Measurements from ENCODE around the gene SZT2.

SZT2 gene

DNA sequence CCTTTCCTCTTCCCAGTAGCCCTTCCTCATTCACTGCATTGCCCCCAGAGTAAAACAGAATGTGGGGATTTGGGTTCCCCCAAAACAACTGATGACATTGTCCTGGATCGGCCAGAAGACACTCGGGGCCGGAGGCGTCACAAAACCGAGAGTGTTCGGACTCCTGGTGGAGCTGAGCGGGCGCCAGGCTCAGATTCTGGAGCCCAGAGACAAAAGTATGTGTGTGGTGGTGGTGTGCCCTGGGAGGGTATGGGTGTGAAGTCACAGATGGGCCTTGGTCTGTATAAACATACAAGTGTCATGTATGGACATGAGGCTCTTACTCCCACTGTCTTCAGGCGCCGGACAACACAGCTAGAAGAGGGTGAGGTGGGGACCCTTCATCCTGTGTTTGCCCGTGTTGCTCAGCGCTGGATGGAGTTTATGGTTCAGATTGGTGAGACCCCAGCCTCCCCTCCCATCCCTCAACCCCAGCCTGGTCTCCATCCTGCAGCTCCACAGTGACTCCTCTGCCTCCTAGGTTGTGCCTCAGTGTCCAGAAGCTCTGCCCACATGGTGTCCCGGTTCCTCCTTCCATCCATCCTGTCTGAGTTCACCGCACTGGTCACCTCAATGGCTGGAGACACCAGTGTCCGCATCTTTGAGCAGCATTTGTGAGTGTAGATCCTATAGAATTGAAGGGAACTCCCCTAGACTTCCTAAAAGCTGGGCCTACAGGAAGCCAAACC, 51.6 kb downstream of the SZT2 start:
- no peak overlapping the region for H3K4me3 ChIP-seq (ENCODE audit: low read length)
- TF ChIP-seq, protein P1, sequence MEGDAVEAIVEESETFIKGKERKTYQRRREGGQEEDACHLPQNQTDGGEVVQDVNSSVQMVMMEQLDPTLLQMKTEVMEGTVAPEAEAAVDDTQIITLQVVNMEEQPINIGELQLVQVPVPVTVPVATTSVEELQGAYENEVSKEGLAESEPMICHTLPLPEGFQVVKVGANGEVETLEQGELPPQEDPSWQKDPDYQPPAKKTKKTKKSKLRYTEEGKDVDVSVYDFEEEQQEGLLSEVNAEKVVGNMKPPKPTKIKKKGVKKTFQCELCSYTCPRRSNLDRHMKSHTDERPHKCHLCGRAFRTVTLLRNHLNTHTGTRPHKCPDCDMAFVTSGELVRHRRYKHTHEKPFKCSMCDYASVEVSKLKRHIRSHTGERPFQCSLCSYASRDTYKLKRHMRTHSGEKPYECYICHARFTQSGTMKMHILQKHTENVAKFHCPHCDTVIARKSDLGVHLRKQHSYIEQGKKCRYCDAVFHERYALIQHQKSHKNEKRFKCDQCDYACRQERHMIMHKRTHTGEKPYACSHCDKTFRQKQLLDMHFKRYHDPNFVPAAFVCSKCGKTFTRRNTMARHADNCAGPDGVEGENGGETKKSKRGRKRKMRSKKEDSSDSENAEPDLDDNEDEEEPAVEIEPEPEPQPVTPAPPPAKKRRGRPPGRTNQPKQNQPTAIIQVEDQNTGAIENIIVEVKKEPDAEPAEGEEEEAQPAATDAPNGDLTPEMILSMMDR (conservative IDR thresholded peaks at IDR 0.05; ENCODE audit: low read depth, low read length) = no peak
- DNase-seq (ENCODE audit: low read depth) = no peak

DNA sequence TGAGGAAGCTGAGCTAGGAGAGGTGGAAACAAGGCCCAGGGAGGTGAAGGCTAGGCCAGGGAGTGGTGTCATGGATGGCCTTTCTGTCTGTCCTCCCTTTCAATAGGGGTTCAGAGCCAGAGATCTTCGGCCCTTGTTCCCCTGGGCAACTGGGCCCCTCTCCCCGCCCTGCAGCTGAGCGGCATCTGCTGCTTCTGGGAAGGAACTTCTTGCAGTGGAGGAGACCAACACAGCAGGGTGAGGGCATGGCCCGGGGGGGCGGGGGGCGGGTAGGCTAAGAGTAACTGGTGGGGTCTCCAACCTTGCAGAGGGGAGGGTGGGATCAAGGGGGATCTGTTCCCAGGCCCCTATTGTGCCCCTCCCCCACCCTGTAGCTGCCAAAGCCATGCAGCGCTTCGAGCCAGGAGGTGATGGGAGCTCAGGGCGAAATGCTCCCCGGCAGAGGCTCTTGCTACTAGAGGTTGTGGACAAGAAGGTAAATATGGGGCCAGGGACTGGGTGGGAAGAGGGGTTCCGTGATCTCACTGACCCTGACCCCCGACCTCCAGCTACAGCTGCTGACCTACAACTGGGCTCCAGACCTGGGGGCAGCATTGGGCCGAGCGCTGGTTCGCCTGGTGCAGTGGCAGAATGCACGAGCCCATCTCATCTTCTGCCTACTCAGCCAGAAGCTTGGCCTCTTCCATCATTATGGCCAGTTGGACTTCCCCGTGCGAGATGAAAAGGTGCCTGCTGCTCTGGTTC, 52.4 kb downstream of the SZT2 start:
- TF ChIP-seq, protein P1 (conservative IDR thresholded peaks at IDR 0.05; ENCODE audit: low read depth, low read length) = no peak
- DNase-seq (ENCODE audit: low read depth) = no peak
- H3K4me3 ChIP-seq (ENCODE audit: low read length) = no peak overlapping the region

DNA sequence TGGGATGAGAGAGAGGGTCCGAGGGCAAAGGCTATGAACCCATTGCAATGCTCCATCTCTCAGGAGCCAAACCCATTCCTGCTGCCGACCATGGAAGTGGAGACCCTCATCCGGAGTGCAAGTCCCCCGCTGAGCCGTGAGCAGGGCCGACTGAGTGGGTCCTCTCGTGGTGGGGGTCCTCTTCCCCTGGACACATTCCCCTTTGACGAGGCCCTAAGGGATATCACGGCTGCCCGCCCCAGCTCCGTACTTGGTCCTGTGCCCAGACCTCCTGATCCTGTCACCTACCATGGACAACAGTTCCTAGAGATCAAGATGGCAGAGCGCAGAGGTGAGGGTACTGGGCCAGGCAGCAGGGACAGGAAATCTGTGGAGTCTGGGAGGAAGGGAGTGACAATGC, 53.1 kb downstream of the SZT2 start:
- no peak for DNase-seq (ENCODE audit: low read depth)
- TF ChIP-seq, protein P1 (conservative IDR thresholded peaks at IDR 0.05; ENCODE audit: low read depth, low read length) = no peak
- no peak overlapping the region for H3K4me3 ChIP-seq (ENCODE audit: low read length)

DNA sequence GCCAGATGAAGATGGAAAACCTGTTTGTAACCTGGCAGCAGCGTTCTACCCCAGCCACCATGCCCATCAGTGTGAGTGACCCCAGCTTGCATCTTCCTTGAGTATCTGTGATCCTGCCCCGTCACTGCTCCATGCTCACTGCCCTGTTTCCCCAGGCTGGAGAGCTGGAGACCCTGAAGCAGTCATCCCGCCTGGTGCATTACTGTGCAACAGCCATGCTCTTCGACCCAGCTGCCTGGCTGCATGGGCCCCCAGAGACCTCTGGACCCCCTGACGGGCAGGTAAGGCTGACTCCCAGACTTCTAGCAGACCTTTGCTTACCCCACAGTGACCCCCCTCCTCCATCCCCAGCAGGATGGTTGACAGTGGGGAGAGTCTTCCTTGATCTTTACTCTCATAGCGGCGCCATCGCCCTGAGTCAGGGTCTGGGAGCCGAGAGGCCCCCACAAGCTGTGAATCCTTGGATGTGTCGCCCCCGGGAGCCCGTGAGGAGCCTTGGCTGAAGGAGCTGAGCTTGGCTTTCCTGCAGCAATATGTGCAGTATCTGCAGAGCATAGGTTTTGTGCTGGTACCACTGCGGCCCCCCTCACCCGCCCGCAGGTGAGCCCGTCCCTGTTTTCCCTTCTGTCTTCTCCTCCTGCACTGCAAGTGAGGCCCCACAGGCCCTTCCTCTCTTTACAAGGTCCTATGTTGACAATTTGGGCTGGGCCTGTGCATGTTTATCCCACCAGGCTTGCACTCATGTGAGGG, 53.7 kb downstream of the SZT2 start:
- TF ChIP-seq, protein P1 (conservative IDR thresholded peaks at IDR 0.05; ENCODE audit: low read depth, low read length) = no peak
- no peak overlapping the region for H3K4me3 ChIP-seq (ENCODE audit: low read length)
- DNase-seq (ENCODE audit: low read depth) = no peak

DNA sequence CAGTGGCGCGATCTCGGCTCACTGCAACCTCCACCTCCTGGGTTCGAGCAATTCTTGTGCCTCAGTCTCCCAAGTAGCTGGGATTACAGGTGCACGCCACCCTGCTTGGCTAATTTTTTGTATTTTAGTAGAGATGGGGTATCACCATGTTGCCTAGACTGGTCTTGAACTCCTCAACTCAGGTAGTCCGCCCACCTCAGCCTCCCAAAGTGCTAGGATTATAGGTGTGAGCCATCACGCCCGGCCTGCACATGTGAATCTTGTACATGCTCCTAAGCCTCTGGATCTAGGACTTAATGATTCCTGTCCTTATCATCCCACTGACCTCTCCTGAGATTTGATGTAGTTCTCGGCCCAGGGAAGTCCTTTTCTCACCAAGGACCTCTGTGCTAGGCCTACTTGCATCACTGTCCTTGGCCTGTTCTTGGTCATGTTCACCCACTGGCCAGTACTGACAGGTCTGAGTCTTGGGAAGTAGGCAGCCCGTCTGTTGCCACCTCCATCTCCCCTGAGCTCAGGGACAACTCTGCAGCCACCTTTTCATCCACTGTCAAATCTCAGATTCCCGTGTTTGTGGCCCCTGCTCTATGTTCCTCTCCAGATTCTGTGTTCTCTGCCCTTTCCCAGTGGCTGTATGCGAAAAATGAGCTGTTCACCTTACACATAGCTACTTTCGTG, 54.6 kb downstream of the SZT2 start:
- no peak for DNase-seq (ENCODE audit: low read depth)
- TF ChIP-seq, protein P1 (conservative IDR thresholded peaks at IDR 0.05; ENCODE audit: low read depth, low read length) = no peak
- H3K4me3 ChIP-seq (ENCODE audit: low read length) = no peak overlapping the region

DNA sequence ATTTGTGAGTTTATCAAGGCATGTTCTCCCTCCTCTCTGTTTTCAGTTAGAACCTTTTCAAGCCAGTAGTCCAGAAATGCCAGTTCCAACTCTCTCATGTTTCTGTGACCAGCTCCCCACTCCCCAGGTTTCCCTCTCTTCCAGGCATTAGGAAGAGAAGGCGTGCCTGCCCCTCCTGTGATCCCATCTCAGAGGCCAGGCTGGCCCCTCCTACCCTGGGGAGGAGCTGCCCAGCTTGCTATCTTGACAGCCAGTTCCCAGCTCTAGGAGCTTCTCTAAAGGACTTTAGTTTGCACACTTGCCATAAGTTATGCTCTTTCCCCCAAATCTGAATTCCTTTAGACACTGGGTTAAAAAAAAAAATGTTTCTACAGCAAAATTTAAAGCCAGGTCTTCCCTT, 55.1 kb downstream of the SZT2 start:
- H3K4me3 ChIP-seq (ENCODE audit: low read length) = no peak overlapping the region
- TF ChIP-seq, protein P1 (conservative IDR thresholded peaks at IDR 0.05; ENCODE audit: low read depth, low read length) = no peak
- DNase-seq (ENCODE audit: low read depth) = no peak

All from retinal pigment epithelial cell (primary cell).